NCI-H2171 treated with DMSO at 0.1 percent for 48 hours (cell line): Measurements from ENCODE around the gene TRIM50.
"Not testable (repeated sequence)": the region's sequence is repeated elsewhere in the genome, so short reads cannot be mapped to it uniquely, and the experiment has no call there.

ENCODE experiments used
- DNase-seq: peaks from one replicate; lab custom pipeline; 2025; lab: John Stamatoyannopoulos, UW

The TRIM50 gene

DNA sequence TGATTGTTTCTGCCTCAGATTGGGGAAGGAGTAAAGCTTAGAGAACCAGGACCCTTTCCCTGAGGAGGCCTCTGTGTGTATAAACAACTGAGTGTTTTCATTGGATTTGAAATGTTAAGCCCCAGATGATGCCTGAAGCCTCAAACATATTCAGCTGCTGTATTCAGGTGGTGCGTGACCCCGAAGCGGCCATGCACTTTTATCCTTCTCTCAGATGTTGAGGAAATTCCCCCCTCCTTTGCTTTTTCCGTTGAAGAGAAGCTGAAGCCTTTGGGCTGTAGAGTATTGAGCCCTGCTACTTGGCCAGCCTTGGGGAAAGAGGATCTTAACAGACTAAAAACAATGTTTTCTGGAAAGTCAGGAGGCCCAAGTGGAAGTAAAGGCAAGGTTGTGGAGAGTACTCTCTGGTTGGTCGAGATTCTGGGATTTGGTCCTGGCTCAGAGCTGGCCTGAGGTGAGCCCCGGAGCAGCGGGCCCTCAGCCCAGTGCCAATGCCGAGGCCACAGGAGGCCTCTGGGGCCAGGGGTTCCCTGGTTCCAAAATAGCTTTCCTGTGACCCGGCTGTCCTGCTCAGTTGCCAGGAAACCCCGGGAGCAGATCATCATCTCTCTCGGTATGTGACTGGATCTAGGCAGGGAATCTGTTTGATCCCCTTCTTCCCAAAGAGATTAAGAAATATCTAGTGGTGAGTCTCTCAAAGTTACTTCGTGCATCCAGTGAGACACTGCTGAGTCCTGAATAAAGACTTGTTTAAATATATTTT is 22.6 kb upstream of the TRIM50 start:
- DNase-seq: no peak

DNA sequence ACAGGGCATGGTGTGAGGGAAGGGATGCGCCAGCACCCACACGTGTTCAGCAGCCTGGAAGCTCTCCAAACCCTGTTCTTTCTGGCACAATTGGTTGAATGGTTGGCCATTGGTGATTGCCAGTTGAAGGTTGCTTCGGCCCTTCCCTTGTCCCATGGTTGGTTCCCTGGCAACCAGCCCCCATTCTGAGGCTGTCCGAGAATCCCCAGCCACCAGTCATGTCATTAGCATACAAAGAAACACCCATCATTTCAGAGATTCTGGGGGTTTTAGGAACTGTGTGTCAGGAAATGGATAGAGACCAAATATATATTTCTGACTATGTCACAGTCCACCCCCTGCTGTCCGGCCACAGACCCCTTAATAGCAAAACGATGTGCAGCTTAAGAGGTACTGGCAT is 21.9 kb upstream of the TRIM50 start:
- DNase-seq: no peak

DNA sequence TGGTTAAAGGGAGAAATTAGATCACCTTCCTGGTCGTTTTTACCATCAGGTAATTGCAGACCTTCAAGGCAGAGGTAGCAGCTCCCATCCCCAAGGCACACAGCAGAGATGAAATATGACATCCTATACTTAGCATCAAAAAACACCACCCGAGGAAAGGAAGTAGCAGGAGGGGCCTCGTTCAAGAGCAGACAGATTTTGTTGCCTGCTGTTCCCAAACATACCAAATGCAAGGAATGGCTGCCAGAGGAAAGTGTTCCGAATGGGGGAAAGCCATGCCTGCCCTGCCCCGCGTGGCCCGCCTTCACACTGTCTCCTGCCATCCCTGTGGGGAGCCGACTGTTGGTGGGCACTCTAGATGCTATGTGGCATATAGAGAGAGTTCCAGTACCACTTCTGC is 18.1 kb upstream of the TRIM50 start:
- peak; percentile 54 for DNase-seq

DNA sequence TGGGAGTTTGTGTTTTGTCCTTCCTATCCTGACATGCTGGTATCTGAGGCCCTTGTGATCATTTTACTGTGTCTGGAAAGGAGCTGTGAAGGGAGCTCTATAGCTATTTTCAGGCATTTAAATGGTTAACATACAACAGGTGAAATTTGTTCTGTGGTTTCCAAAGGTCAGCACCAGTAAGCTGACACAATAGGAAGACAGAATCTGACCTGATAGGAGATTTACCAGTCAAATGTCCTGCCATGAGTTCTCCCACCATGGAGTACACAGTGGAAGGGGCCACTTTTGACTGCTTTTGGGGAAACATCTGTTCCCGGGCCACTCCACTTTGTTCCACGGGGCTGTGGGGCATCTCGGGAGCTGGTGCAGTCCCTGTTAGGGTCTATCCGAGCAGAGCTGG is 17.7 kb upstream of the TRIM50 start:
- DNase-seq: no peak

DNA sequence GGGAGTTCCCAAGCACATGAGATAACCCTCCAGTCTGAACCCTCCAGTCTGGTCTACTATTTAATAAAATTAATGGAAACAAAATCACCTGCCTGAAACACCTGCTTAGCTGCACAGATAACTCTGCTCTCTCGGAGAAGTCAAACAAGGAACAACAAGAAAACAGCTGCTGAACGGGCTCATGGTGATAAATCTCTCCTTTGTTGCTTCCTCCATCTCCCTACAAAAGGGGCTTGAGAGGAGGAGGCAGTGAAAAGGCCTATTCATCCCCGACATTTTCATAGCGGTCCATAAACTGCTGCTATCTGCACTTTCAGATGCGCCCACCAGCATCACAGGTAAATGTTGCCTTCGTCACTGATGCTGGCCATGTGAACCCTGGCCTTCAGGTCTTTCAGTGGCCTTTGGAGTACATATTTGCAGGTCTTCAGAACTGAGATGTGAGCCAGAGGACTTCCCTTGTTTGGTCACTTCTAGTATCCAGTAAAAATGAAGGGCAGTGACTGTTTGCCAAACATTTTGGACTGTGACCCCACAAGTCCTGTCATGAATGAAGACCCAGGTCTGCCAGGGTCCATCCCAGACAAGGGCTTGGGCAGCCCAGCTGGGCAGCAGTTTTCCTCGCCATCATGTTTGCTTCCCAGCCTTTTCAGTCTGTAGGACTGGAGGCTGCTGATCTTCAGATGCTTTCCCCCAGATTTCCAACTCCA is 15.9 kb upstream of the TRIM50 start:
- no peak for DNase-seq

DNA sequence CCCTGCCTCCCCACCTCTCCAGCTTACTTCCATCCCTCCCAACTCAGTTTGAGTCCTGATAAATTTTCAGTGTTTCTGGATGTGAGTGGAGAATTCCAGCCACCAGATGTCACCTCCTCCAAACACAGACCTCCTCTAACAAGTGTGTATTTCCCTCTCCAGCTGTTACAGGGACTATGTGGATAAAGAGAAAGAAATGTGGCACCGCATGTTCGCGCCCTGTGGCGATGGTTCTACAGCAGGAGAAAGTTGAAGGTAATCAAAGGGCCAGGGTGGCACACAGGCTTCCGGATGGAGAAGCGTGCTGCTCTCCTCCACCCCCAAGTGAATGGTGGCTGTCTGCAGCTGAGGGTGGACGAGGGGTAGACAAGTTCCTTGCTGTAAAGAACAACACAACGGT is 14.8 kb upstream of the TRIM50 start:
- DNase-seq: peak; percentile 42

DNA sequence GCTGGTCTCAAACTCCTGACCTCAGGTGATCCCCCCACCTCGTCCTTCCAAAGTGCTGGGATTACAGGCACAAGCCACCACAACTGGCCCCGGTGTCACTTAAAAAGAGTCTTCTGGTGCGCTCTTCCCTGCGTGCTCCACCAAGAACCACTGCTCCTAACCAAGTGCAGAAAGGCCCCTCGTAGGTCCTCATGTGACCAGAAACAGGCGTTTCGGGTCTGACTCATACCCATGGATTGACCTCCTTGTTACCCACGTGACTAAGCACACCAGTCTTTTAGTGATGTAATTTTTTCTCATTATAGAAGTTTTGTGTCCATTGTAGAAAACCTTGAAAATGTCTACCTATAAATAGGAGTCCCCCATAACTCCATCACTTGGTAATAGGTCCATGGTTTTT is 14.0 kb upstream of the TRIM50 start:
- DNase-seq: no peak

DNA sequence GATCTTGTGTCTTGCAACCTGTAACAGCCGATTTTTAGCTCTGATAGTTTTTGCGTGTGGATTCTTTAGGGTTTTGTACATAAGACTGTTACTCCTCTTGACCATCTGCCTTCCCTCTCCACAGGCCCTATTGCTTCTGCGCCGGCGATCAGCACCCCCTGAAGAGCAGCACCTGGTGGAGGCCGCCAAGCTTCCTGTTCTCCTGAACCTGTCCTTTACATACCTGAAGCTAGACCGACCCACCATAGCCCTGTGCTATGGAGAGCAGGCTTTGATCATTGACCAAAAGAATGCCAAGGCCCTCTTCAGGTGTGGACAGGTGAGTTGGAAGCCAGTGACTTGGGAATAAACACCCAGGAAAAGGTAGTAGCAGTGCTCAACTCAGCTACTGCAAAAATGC is 12.6 kb upstream of the TRIM50 start:
- DNase-seq: peak; percentile 38

DNA sequence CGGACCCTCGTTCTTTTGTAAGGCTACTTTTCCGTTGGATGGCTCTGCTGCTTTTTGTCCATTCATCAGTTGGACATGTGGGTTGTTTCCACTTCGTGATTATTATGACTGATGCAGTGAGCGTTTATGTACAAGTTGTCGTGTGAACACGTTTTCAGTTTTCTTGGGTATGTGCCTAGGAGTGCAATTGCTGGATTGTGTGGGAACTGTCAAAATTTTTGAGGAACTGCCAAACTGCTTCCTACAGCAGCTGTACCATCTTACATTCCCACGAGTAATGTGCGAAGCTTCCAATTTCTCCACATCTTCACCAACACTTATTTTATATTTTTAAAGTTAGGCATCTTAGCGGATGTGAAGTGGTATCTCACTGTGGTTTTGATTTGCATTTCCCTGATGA is 10.4 kb upstream of the TRIM50 start:
- no peak for DNase-seq

DNA sequence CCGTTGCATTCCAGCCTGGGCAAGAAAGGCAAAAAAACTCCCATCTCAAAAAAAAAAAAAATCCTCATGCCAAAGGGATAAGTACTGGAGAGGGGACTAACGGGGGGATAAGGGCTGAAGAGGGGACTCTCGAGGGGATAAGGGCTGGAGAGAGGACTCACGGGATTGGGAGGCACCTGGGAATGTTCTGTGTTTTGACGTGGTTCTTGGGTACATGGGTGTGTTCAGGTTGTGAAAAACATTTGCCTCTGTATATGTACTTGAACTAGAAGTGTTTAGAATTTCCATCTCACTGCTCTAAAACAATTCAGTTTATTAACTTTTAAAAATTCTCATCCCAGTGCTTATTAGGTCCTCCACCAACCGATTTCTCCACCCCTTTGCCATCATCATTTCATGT is 4.6 kb upstream of the TRIM50 start:
- no peak for DNase-seq

DNA sequence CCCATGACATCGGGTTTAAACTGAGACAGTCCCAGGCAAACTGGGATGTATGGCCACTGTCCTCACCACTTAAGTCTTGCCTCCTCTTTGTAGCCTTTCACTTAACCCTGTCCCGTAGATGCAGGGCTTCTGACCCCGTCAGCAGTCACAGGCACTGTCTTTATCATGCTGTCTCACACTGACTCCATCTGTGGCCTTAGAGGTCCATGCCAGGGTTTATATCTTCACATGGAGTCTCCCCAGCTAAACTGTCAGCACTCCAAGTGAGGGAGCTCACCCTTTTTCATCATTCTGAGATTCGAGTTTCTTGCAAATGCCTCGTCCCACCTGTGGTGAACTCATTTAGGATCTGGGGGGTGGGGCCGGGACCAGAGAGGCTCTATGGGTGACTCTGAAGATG is 2.9 kb upstream of the TRIM50 start:
- DNase-seq: no peak

DNA sequence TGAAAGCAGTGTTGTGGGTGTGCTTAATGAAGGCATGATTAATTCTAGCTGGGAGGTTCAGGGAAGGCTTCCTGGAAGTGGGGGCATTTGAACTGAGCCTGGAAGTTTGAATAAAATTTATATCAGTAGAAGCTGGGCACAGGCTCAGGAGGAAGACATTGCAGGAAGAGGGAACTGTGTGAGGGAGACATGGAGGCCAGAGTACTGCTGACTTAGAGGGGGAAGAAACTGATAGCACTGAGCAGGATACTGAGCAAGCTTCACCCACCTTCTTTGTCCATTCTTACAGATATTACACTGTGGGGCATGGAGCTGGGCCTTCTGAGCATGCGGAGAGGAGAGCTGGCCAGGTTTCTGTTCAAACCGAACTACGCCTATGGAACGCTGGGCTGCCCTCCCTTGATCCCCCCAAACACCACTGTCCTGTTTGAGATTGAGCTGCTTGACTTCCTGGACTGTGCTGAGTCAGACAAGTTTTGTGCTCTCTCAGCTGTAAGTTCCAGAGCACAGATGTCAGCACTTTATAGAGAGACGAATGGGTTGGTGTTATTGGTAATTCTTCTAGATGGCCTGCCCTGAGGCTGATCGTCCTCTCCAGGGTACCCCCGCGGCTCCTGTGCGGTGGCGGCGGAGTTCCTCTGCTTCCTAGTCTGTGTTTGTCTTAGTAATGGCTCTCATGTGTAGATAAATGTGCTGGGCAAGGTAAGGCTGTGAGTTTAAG is 2.1 kb upstream of the TRIM50 start:
- no peak for DNase-seq

DNA sequence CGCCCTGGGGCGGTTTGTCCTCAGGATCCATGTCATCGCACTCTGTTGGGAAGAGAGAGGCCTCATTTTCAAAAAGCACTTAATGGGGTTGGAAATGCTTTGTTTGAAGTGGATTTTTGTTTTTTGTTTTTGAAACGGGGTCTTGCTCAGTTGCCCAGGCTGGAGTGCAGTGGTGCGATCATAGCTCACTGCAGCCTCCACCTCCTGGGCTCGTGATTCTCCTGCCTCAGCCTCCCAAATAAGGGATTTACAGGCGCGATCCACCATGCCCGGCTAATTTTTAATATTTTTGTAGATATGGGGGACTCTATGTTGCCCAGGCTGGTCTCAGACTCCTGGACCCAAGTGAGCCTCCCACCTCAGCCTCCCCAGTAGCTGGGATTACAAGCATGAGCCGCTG is 814 bp upstream of the TRIM50 start:
- no peak for DNase-seq

DNA sequence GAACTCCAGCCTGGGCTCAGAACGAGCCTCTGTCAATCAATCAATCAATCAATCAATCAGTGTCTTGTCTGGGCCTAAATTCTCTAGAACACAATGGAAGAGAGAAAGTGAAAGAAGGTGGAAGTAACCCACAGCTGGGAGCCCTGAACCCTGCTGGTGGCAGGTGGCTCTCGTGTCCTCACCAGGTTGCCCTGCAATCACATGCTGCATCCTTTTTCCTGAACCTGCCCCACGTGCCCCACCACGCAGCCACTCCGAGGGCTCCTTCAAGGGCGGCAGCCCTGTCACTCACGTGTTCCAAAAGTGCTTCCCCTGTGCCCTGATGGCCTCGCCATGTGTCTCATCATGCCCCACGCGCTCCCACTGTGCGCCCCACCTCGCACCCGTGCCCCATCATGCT is 433 bp downstream of the TRIM50 start:
- not testable (repeated sequence) for DNase-seq

DNA sequence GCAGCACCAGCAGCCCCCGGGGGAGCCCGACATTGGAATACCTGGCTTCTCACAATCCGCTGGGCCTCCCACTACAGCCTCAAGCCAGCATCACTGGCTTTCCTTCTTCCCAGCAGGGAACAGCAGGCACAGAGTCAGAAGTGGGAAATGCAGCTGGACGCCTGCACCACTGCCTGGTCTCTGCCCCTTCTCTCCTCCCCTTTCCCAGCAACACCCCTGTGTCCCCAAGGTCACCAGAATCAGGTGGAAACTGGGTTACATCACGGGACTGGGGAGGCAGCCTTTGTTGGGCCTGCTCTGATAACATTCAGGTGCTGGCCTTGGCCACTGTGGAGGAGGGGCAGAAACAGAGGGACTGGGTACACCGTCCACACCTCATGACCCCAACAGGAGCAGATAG is 2.5 kb downstream of the TRIM50 start:
- not testable (repeated sequence) for DNase-seq

DNA sequence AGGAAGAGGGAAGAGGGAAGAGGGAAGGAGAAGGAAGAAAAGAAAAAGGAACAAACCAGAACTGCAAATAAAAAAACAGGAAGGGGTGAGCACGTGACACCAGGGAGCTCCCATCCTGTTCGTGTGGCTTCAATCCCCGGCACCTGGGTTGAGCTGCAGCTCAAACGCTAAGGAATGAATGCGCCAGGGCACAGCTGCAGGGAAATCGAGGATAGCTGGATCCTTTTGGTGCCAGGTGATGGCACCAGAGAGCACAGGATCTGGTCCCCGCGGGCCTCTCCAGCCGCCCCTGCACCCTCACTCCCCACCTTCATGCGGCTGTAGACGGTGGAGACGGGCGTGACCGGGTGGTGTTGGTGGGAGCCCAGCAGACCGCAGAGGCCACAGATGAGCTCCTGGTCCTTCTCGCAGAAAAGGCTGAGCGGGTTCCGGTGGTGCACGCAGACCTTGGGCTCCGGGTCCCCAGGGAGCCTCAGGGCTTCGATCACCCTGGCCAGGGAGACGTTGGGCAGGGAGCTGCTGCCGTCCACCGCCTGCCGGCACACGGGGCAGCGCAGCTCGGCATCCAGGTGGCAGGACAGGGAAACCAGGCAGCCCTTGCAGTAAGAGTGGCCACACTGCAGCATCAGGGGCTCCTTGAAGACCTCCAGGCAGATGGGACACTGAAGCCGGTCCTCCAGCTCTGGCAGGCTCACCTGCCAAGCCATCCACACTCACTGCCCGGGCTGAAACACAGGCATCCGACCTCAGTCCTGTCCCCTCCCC is 3.6 kb downstream of the TRIM50 start:
- DNase-seq: peak; percentile 65

DNA sequence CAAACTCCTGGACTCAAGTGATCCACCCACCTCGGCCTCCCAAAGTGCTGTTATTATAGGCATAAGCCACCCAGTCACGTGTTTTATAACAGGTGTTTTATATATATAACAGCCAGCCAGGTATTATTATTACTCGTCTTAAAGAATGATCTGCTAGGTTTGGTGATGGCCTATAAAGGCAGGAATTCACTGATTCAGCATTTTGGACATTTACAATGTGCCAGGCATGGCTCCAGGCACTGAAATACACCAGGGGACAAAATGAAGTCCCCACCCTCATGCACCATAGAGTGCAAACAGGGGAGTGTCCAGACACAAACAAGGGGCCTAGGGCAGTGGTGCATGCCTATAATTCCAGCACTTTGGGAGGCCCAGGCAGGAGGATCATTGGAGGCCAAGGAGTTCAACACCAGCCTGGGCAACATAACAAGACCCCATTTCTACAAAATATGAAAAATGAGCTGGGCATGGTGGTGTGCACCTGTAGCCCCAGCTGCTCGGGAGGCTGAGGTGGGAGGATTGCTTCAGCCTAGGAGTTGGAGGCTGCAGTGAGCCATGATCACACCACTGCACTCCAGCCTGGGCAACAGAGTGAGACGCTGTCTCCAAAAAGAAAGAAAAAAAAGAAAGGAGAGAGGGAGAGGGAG is 4.3 kb downstream of the TRIM50 start:
- DNase-seq: not testable (repeated sequence)

DNA sequence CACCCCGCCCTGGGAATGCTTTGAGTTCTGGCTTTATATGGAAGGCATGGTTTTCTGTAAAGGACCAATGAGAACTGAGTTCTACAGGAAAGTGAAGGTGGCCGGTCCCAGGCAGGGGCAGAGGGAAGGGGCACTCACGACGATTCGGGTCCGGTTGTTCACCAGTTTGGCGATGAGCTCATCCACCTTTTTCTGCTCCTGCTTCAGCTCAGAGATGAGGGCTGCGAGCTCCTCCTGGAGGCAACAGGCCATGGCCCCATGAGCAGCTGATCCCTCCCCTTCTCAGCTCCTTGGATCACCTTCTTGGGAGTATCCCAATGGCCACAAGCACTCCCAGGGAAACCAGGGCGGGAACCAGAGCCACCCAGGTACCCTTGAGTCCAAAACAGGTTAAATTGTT is 7.9 kb downstream of the TRIM50 start:
- not testable (repeated sequence) for DNase-seq

DNA sequence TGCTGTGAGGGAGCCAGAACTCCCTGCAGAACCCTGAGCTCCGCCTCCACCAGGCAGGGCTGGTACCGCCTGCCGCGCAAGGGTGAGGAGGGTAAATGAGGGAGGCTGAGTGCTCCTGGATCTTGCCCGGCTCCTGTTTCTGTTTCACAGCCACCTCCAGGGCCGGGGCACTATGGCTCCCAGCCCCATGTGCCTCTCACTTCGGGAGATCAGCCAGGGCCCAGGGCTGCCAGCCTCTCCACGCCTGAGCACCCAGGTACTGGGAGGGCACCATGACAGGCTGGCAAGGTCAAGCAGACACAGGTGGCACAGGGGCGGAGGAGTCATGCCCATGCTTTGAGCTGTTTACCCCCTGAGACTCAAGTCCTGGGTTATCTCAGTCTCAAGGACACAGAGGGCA is 8.3 kb downstream of the TRIM50 start:
- DNase-seq: not testable (repeated sequence)

DNA sequence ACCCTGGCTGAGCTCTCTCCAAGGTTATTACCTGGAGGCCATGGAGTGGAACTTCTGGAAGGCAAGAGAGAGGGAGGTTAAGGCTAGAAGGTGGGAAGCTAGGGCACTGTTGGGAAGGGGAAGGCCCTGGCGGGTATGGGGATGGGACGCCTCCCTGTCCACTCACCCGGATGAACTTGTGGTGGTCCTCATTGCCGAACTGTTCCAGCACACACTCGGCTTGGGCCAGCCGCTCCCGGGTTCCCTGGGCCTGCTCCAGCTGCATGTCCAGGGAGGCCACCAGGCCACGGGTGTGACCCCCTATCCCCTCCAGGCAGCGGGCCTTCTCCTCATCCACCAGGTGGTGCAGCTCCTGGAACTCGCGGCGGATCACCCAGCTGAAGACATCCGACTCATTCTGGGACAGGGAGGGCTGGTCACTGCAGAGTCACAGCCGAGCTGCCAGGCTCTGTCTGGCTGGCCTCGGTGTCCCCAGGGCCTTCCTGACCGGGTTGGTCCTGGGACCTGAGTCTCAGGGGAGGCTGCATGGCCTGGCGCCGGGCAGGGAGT is 9.2 kb downstream of the TRIM50 start:
- DNase-seq: not testable (repeated sequence)

DNA sequence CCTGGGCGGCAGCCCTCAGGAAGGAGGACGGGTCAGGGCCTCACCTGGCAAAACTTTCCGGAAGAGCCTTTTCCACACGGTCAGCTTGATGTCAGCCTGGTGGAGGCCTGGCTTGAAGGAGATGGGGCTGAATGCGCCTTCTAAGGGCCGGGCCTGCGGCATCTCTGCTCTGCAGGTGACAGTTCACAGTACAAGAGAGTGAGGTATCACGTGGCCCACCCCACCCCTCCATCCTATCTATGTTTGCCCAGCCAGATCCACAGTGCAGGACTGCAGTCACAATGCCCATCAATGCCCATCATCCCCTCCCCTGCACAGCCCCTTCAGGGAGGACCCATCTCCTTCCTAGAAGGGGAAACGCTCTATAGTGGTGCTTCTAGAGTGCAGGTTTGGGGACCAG is 11.4 kb downstream of the TRIM50 start:
- DNase-seq: no peak

DNA sequence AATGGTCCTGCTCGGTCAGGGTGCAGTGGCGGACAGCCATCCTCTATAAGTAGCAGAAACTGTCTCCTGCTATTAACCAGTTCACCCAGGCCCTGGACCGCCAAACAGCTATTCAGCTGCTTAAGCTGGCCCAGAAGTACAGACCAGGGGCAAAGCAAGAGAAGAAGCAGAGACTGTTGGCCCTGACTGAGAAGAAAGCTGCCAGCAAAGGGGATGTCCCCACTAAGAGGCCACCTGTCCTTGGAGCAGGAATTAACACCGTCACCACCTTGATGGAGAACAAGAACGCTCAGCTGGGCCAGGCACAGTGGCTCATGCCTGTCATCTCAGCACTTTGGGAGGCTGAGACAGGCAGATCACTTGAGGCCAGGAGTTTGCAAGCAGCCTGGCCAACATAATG is 13.6 kb downstream of the TRIM50 start:
- no peak for DNase-seq
